Measurements from ENCODE around the gene EFCAB12.

The EFCAB12 gene

DNA sequence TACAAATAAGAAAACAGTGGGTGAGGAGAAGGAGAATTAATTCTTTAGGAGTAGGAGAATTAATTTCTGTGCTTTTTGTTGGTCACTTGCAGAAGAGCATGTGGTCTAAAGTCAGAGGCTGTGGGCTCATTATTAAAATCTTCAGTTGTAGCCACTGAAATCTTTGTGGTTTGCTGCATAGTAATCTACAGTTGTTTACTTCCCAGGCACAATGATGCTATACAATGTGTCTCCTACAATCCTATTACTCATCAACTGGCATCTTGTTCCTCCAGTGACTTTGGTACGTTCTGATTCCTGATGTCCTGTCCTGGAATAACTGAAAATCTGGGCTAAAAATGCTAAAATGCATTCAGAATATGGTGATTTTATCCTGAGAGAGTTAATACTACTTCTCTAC, 32.6 kb upstream of the EFCAB12 start:
- TF ChIP-seq, protein P1, sequence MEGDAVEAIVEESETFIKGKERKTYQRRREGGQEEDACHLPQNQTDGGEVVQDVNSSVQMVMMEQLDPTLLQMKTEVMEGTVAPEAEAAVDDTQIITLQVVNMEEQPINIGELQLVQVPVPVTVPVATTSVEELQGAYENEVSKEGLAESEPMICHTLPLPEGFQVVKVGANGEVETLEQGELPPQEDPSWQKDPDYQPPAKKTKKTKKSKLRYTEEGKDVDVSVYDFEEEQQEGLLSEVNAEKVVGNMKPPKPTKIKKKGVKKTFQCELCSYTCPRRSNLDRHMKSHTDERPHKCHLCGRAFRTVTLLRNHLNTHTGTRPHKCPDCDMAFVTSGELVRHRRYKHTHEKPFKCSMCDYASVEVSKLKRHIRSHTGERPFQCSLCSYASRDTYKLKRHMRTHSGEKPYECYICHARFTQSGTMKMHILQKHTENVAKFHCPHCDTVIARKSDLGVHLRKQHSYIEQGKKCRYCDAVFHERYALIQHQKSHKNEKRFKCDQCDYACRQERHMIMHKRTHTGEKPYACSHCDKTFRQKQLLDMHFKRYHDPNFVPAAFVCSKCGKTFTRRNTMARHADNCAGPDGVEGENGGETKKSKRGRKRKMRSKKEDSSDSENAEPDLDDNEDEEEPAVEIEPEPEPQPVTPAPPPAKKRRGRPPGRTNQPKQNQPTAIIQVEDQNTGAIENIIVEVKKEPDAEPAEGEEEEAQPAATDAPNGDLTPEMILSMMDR (IDR thresholded peaks at IDR 0.05; ENCODE audit: control insufficient read depth, extremely low read depth, insufficient read depth): no peak
- no peak for DNase-seq (ENCODE audit: low read depth)
- no peak overlapping the region for H3K4me3 ChIP-seq (ENCODE audit: low read depth, low read length)

DNA sequence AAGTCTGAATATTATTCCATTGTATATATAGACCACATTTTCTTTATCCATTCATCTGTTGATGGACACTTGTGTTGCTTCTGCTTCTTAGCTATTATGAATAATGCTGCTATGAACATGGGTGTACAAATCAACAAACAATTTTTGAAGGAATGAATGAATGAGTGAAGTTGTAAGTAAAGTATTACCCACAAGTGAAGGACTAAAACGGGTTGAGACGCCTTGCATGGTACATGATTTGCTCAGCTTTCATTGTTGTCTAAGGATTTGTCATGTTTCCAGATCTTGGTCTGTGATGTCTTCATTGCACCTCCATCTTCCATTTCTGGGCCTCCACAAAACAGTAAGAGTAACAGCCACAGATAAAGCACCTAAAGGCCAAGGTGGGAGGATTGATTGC, 32.1 kb upstream of the EFCAB12 start:
- DNase-seq (ENCODE audit: low read depth): no peak
- TF ChIP-seq, protein P1 (IDR thresholded peaks at IDR 0.05; ENCODE audit: control insufficient read depth, extremely low read depth, insufficient read depth): no peak
- no peak overlapping the region for H3K4me3 ChIP-seq (ENCODE audit: low read depth, low read length)

DNA sequence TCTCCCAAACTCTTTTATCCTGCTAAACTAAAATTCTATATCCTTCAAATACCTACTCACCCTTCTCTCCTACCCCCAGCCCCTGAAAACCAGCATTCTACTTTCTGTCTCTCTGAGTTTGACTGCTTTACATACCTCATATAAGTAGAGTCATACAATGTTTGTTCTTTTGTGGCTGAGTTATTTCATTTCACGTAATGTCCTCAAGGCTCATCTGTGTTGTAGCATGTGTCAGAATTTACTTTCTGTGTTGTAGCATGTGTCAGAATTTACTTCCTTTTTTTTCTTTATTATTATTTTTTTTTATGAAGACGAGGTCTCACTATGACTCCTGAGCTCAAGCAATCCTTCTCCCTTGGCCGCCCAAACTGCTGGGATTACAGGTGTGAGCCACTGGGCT, 31.7 kb upstream of the EFCAB12 start:
- TF ChIP-seq, protein P1 (IDR thresholded peaks at IDR 0.05; ENCODE audit: control insufficient read depth, extremely low read depth, insufficient read depth): no peak
- no peak for DNase-seq (ENCODE audit: low read depth)
- H3K4me3 ChIP-seq (ENCODE audit: low read depth, low read length): no peak overlapping the region

DNA sequence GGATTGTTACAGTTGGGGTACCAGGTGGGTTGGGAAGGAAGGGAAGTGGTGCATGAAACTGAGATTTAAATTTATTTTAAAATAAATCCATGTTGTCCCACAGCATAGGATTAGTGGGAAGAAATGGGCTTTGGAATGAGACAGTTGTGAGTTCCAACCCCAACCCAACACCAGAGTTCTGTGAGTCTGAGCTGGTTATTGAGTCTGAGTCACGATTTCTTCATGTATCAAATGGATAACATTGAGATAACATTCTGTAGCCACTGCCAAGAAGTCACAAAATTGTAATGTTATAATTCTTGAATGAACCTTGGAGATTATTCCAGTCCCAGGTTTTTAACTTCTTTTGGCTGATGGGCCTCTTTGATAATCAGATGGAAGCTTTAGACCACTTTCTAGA, 25.3 kb upstream of the EFCAB12 start:
- no peak overlapping the region for H3K4me3 ChIP-seq (ENCODE audit: low read depth, low read length)
- TF ChIP-seq, protein P1 (IDR thresholded peaks at IDR 0.05; ENCODE audit: control insufficient read depth, extremely low read depth, insufficient read depth): no peak
- DNase-seq (ENCODE audit: low read depth): no peak

DNA sequence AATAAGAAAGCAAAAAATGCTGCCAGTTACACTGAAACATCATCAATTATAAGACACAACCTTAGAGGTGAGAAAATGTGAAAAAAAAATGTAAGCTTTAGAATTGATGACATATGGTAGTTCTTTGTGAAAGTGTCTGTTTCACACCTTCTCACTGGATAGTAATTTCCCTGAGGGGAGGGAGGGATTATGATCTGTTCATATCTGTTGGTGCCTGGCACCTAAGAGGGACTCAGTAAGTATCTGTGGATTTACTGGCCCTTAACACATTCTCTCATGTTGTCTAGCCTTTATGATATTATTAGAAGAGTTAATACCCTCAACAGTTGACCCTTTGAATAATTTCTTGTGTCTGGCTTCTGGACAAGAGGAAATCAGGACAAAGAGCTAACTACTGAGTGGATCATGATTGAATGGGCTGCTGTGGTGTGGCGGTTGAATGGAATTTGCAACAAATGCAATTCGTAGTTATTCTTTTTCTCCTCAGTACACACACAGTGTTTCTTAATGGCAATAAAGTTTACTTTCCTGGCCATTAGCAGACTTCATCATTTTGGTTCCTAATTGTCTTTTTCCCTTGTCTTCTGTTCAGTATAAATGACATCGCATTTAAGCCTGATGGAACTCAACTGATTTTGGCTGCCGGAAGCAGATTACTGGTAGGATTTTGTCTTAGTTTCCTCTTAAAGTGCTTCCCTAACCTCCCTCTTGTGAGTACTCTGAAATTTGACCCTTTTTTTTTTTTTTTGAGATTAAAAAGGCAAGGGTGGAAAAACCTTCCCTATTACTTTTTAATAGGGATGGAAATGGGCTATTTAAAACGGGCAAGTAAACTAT, 21.1 kb upstream of the EFCAB12 start:
- TF ChIP-seq, protein P1 (IDR thresholded peaks at IDR 0.05; ENCODE audit: control insufficient read depth, extremely low read depth, insufficient read depth): no peak
- no peak for DNase-seq (ENCODE audit: low read depth)

DNA sequence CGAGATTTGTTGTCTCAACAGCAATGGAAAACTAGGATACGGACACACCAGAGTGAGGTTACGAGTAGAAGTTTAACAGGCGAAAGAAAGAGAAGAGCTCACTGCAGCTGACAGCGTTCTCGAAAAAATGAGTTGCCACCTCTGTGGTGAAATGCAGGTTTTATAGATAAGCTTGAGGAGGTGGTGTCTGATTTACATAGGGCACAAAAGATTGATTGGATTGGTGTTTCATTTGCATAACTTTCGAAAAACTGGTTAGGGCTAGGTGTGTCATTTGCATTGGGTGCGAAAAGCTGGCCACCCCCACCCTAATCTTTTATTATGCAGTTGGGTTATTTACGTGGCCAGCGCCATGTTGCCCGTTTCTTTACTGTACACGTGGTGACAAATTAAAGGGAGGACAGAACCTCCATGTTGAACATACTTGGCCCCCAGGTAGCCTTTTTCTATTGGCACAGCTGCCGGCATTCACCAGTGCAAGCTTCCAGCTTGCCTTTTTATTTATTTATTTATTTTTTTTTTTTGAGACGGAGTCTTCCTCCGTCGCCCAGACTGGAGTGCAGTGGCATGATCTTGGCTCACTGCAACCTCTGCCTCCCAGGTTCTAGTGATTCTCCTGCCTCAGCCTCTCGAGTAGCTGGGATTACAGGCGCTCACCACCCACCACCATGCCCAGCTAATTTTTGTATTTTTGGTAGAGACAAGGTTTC, 19.9 kb upstream of the EFCAB12 start:
- TF ChIP-seq, protein P1 (IDR thresholded peaks at IDR 0.05; ENCODE audit: control insufficient read depth, extremely low read depth, insufficient read depth): no peak
- no peak overlapping the region for H3K4me3 ChIP-seq (ENCODE audit: low read depth, low read length)
- DNase-seq (ENCODE audit: low read depth): no peak

More for the DNA sequence above, 21.1 kb upstream of the EFCAB12 start:
- H3K4me3 ChIP-seq (ENCODE audit: low read depth, low read length): no peak overlapping the region
